ENCODE data around the gene RASA3.
"Not testable (repeated sequence)": the region's sequence is repeated elsewhere in the genome, so short reads cannot be mapped to it uniquely, and the experiment has no call there.

The RASA3 gene

GRCh38 chr13:114141261-114141996 lies 9.0 kb upstream of the RASA3 start:
- DNase-seq, result no peak

- no peak for DNase-seq
Observed at GRCh38 chr13:114140906-114141250, 8.5 kb upstream of the RASA3 start.

GRCh38 chr13:114140131-114140905 lies 7.9 kb upstream of the RASA3 start:
- DNase-seq, result no peak

- no peak for DNase-seq
Observed at GRCh38 chr13:114136576-114136975, 4.2 kb upstream of the RASA3 start.

GRCh38 chr13:114135731-114136171 lies 3.3 kb upstream of the RASA3 start:
- no peak for DNase-seq

GRCh38 chr13:114134944-114135610 lies 2.7 kb upstream of the RASA3 start:
- DNase-seq, result no peak

GRCh38 chr13:114134111-114134943 lies 1.9 kb upstream of the RASA3 start:
- DNase-seq, result no peak

GRCh38 chr13:114133552-114133951 lies 1.1 kb upstream of the RASA3 start:
- not testable (repeated sequence) for DNase-seq

- not testable (repeated sequence) for DNase-seq
Observed at GRCh38 chr13:114133126-114133525, 703 bp upstream of the RASA3 start.

GRCh38 chr13:114131583-114132418 lies 622 bp downstream of the RASA3 start:
- no peak for DNase-seq

GRCh38 chr13:114130837-114131582 lies 1.4 kb downstream of the RASA3 start:
- no peak for DNase-seq

- DNase-seq, result no peak
Observed at GRCh38 chr13:114130131-114130836, 2.1 kb downstream of the RASA3 start.

- DNase-seq, result no peak
Observed at GRCh38 chr13:114129649-114130062, 2.8 kb downstream of the RASA3 start.

GRCh38 chr13:114128624-114129522 lies 3.5 kb downstream of the RASA3 start:
- no peak for DNase-seq

GRCh38 chr13:114128348-114128623 lies 4.1 kb downstream of the RASA3 start:
- no peak for DNase-seq

GRCh38 chr13:114127473-114128347 lies 4.7 kb downstream of the RASA3 start:
- no peak for DNase-seq

GRCh38 chr13:114126789-114127472 lies 5.5 kb downstream of the RASA3 start:
- DNase-seq, result no peak

GRCh38 chr13:114126086-114126485 lies 6.3 kb downstream of the RASA3 start:
- not testable (repeated sequence) for DNase-seq
